Left lung (tissue), 10 donors: ENCODE measurements around the gene RIPPLY3. TPM values are rescaled to one million over a fixed set of nuclear protein-coding genes. Genes with fewer than 3 reads are reported as not detected.

ENCODE experiments used
- ATAC-seq: fragments of 200-7000 bp; cut with Tn5 transposase; one replicate; pipeline ENCODE4 v1.9.1; 2020; ENCODE audit warnings: moderate library complexity
- DNase-seq, 4 donors: peaks; one replicate each; pipeline ENCODE4 v3.0.0-alpha.2; 2013 to 2020
- H3K27ac ChIP-seq, 2 donors: fragments of 200-600 bp; sonication (generic) in 1 of 2; one replicate each; pipeline versions ENCODE4 v1.5.0 to v1.8.0; 2020 to 2021
- H3K27me3 ChIP-seq, 2 donors: fragments of 200-600 bp; sonication (generic) in 1 of 2; one replicate each; pipeline versions ENCODE4 v1.5.0 to v1.8.0; 2020 to 2021
- H3K36me3 ChIP-seq, 2 donors: fragments of 200-600 bp; sonication (generic) in 1 of 2; one replicate each; pipeline versions ENCODE4 v1.5.0 to v1.8.0; 2020 to 2021
- H3K4me1 ChIP-seq, 2 donors: fragments of 200-600 bp; one replicate each; pipeline ENCODE4 v1.8.0; 2021
- H3K4me3 ChIP-seq, 2 donors: fragments of 200-600 bp; sonication (generic) in 1 of 2; one replicate each; pipeline versions ENCODE4 v1.5.0 to v1.8.0; 2020 to 2021; ENCODE audit warnings: mild to moderate bottlenecking in 1 of 2
- H3K9me3 ChIP-seq, 2 donors: fragments of 200-600 bp; sonication (generic) in 1 of 2; one replicate each; pipeline versions ENCODE4 v1.5.0 to v1.8.0; 2020 to 2021
- CTCF ChIP-seq, 2 donors: fragments of 200-600 bp; sonication (generic) in 1 of 2; IDR thresholded peaks; one replicate each; pipeline versions ENCODE4 v1.5.0 to v1.8.0; 2021; ENCODE audit warnings: antibody characterized with exemption in 2 of 2
- intact Hi-C, 2 donors: fragments of 100-400 bp; cut with DNase I; formaldehyde crosslinking; loops; one replicate each; pipeline versions ENCODE4 v1.11.2 to v1.14.2; 2022
- polyA plus RNA-seq, 6 donors: library from polyadenylated mRNA; unstranded; fragments of 120-200 nt; gene quantifications; one replicate each; pipeline ENCODE4 v1.2.1, GENCODE V29; 2013; ENCODE audit not compliant: insufficient read length in 6 of 6
- total RNA-seq, 2 donors: library from RNA; stranded (reverse); fragmentation: NEBNext Ultra II Directional; extraction: Animal tissue kit (Norgen Biotek cat#: 25700); gene quantifications; one replicate each; pipeline ENCODE4 v1.2.1, GENCODE V29; 2021
- donor health status: DM: no; HTN: yes; CAD: no.
- donor health status: DM: no; HTN: no; CAD: no.

Gene RIPPLY3
- total and polyA plus RNA-seq, 8 donors: 0.13 to 2.3 (median 1.9) TPM

- DNase-seq (no peak), ATAC-seq (no peak)
- H3K4me1 ChIP-seq: no peaks in the 10 kb centered on the region
- no peak overlapping the region for H3K27ac ChIP-seq
- H3K27me3 ChIP-seq: no peaks in the 10 kb centered on the region
- no peak for TF ChIP-seq CTCF (IDR thresholded peaks at IDR 0.05)
- intact Hi-C loops: no loop called here
- no peaks in the 10 kb centered on the region for H3K36me3 ChIP-seq
- no peaks in the 10 kb centered on the region for H3K9me3 ChIP-seq
- no peak overlapping the region for H3K4me3 ChIP-seq
Observed at GRCh38 chr21:37063433-37063832, 56.9 kb downstream of the RIPPLY3 start.

GRCh38 chr21:37064841-37065240, 58.3 kb downstream of the RIPPLY3 start:
- H3K36me3 ChIP-seq: no peaks in the 10 kb centered on the region
- DNase-seq (no peak), ATAC-seq (no peak)
- no peak for TF ChIP-seq CTCF (IDR thresholded peaks at IDR 0.05)
- H3K27ac ChIP-seq: no peak overlapping the region
- intact Hi-C loops: no loop called here
- no peaks in the 10 kb centered on the region for H3K4me1 ChIP-seq
- no peak overlapping the region for H3K4me3 ChIP-seq
- no peaks in the 10 kb centered on the region for H3K9me3 ChIP-seq
- H3K27me3 ChIP-seq: no peaks in the 10 kb centered on the region

- H3K27ac ChIP-seq: no peak overlapping the region
- no peak for ATAC-seq
Observed at GRCh38 chr21:37065561-37066177, 59.2 kb downstream of the RIPPLY3 start.

More at GRCh38 chr21:37065561-37066177, 59.2 kb downstream of the RIPPLY3 start:
- peaks cover 0 to under 1% of the 10 kb centered on the region in 2 donors for H3K4me1 ChIP-seq
- TF ChIP-seq CTCF (IDR thresholded peaks at IDR 0.05): no peak
- intact Hi-C loops: no loop called here
- no peak for DNase-seq
- H3K4me3 ChIP-seq: no peak overlapping the region
- no peaks in the 10 kb centered on the region for H3K9me3 ChIP-seq
- H3K27me3 ChIP-seq: no peaks in the 10 kb centered on the region
- no peaks in the 10 kb centered on the region for H3K36me3 ChIP-seq

Other genes with a start within 250 kb of the RIPPLY3 start
- gene HLCS, start 40.0 kb upstream of the RIPPLY3 start, total RNA-seq: 10 to 100 TPM; 17.4 to 25.3 TPM
- gene HLCS, start 40.0 kb upstream of the RIPPLY3 start, polyA plus RNA-seq: 10 to 100 TPM; 15.9 to 21.2 (median 16.4) TPM
- 10 to 100 TPM; 21.2 to 24.7 TPM for gene PIGP, start 66.4 kb downstream of the RIPPLY3 start, total RNA-seq
- 10 to 100 TPM; 17.3 to 27.3 (median 22.8) TPM for gene PIGP, start 66.4 kb downstream of the RIPPLY3 start, polyA plus RNA-seq
- 100 to 1,000 TPM; 103 to 128 TPM for gene TTC3, start 66.6 kb downstream of the RIPPLY3 start, total RNA-seq
- gene TTC3, start 66.6 kb downstream of the RIPPLY3 start, polyA plus RNA-seq: 100 to 1,000 TPM; 184 to 214 (median 197) TPM